Suppressor macrophage (primary cell): ENCODE results near the gene PPP1R36.
"Not testable (repeated sequence)": the region's sequence is repeated elsewhere in the genome, so short reads cannot be mapped to it uniquely, and the experiment has no call there.

Experiments used
- DNase-seq, 4 experiments: peaks; one replicate each; pipeline ENCODE4 v3.0.0-alpha.2; 2020 to 2022

Gene PPP1R36

GRCh38 chr14:64518229-64518628 is 31.5 kb upstream of the PPP1R36 start:
- no peak for DNase-seq

- DNase-seq, result no peak
Observed at GRCh38 chr14:64520699-64521098, 29.1 kb upstream of the PPP1R36 start.

- no peak for DNase-seq
Observed at GRCh38 chr14:64522591-64523355, 27.0 kb upstream of the PPP1R36 start.

DNA sequence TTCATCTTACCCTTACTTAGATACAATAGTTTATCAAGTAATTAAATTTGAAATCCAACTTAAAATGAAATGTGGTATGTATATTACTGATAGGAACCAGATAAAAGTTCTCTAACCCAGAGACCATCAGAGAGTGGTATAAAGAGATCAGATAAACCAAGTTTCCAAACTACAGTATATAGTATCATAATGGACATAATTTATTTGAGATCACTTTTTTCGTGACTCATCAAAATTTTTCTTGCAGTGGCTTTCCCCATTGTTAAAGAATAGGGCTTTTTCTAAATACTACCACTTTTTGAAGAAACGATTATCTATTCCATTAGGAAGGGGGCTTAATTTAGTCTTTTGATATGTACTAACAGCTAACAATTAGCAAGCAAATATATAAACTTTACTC is 24.4 kb upstream of the PPP1R36 start:
- DNase-seq, result no peak

DNA sequence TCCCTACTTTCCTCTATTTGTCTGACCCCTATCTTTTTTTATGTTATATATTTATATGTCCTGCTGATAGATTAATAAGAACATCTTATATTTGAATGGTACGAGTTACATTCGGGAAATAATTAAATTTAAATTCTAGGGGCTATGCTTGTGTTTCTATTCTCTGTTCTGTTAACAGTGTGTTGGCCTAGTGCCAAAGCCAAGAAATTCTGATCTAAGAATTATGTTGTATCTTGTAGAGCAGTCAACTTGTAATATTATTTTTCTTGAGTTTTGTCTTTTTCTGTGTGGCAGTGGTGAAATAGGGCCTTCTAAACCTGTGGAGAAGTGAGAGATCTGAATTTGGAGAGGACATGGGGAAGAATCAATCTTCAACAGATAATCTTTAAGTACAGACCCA is 18.2 kb upstream of the PPP1R36 start:
- no peak for DNase-seq

GRCh38 chr14:64536488-64537245 is 13.1 kb upstream of the PPP1R36 start:
- no peak for DNase-seq

- peak; percentile 99 to 100 (median 99) for DNase-seq
Observed at GRCh38 chr14:64540208-64541202, 9.3 kb upstream of the PPP1R36 start, which contains the start of gene HSPA2. TSS of gene HSPA2 (plus strand) at chr14:64540741. CDS start at chr14:64540850, 109 bp downstream.

- DNase-seq, result no peak
Observed at GRCh38 chr14:64541261-64541971, 8.3 kb upstream of the PPP1R36 start.

DNA sequence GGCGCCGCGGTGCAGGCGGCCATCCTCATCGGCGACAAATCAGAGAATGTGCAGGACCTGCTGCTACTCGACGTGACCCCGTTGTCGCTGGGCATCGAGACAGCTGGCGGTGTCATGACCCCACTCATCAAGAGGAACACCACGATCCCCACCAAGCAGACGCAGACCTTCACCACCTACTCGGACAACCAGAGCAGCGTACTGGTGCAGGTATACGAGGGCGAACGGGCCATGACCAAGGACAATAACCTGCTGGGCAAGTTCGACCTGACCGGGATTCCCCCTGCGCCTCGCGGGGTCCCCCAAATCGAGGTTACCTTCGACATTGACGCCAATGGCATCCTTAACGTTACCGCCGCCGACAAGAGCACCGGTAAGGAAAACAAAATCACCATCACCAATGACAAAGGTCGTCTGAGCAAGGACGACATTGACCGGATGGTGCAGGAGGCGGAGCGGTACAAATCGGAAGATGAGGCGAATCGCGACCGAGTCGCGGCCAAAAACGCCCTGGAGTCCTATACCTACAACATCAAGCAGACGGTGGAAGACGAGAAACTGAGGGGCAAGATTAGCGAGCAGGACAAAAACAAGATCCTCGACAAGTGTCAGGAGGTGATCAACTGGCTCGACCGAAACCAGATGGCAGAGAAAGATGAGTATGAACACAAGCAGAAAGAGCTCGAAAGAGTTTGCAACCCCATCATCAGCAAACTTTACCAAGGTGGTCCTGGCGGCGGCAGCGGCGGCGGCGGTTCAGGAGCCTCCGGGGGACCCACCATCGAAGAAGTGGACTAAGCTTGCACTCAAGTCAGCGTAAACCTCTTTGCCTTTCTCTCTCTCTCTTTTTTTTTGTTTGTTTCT is 7.6 kb upstream of the PPP1R36 start:
- no peak for DNase-seq

- no peak for DNase-seq
Observed at GRCh38 chr14:64542836-64543201, 6.9 kb upstream of the PPP1R36 start.

GRCh38 chr14:64544607-64545312 is 5.0 kb upstream of the PPP1R36 start:
- DNase-seq, result no peak

DNA sequence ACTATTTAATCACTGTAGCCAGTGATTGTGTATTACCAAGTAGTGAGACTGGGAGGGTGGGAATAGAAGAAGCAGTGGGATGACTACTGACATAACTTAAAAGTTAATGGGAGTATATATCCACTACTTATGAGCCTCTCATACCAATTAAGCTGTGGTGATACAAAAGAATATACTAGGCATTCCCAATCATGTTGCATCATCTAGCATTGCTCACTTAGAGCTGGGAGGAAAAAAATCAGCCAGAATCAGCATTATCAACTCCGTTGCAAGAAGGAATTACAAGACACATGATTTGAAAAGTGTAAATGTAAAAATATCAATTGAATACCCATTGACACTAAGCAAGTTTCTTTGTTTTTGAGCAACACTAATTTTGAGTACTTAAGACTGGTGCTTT is 745 bp upstream of the PPP1R36 start:
- no peak for DNase-seq

GRCh38 chr14:64550621-64551333 is 1.0 kb downstream of the PPP1R36 start:
- no peak for DNase-seq

DNA sequence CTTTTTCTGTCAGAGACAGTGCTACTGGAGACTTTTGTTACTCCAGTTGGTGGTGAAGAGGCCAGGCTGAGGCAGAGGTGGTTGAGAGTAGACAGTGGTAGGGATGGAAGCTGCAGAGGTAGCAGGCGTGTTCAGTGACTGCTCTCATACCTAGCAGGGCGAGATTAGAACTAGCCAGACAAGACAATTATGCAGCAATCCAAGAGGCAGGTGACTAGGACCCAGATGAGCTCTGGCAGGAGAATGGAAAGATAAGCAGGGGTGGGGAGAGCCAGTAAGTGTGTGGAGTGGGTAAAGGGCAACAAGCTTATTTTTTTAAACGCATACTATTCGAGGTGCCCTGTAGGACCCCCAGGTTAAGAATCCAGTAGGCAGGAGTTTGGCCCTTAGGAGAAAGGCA is 4.8 kb downstream of the PPP1R36 start:
- no peak for DNase-seq

DNA sequence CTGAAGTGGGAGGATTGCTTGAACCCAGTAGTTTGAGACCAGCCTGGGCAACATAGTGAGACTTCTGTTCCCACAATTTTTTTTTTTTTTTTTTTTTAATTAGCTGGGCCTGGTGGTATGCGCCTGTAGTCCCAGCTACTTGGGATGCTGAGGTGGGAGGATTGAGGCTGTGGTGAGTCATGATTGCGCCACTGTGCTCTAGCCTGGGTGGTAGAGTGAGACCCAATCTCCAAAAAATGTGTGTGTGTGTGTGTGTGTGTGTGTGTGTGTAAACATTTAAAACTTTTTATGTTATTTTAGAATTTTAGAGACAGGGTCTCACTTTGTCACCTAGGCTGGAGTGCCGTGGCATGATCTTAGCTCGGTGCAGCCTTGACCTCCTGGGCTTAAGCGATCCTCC is 6.8 kb downstream of the PPP1R36 start:
- peak in 3 of 4 experiments; percentile 19 to 29 (median 22) for DNase-seq

- not testable (repeated sequence) for DNase-seq
Observed at GRCh38 chr14:64558216-64558615, 8.5 kb downstream of the PPP1R36 start.

GRCh38 chr14:64561631-64562030 is 11.9 kb downstream of the PPP1R36 start:
- no peak for DNase-seq

GRCh38 chr14:64562436-64562835 is 12.7 kb downstream of the PPP1R36 start:
- no peak for DNase-seq

- DNase-seq, result no peak
Observed at GRCh38 chr14:64563696-64564095, 13.9 kb downstream of the PPP1R36 start.

DNA sequence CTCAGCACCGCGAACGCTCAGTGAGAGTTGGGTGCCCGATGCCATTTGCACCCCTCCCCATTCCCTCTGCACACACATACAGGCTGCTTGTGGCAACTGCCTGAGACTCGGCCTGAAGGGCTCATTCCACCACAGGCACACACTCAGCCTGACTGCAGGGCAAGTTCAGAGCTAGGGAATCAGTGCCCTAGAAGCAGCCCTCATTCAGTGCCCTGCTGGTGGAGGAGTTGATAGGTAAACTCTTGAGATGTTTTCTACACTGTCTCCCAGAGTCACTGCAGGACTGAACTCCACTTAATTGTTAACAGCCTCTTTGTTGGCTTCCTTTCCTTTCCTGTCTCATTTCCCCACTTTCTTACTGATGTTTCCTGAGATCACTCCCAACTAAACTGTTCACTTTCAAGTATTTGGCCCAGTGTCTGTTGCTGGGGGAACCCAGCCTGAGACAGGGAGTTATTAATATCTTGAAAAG is 16.9 kb downstream of the PPP1R36 start:
- peak in 1 of 4 experiments; percentile 23 for DNase-seq
